Uterus (tissue), 2 donors: ENCODE data around the gene TRAF3IP3.

ENCODE experiments used
- POLR2A ChIP-seq, 2 donors: fragments of 450-650 bp; IDR thresholded peaks; one replicate each; pipeline ENCODE4 v1.6.1; 2016; ENCODE audit warnings: antibody characterized with exemption in 2 of 2, mild to moderate bottlenecking in 1 of 2, moderate library complexity in 1 of 2
- TF ChIP-seq, protein P1 (sequence below), 4 experiments: fragments of 200-600 bp in 2 of 4; fragments of 450-650 bp in 2 of 4; sonication (generic) in 2 of 4; IDR thresholded peaks; one replicate each; pipeline ENCODE4 v1.5.1; 2016 to 2019; ENCODE audit warnings: antibody characterized with exemption in 4 of 4, mild to moderate bottlenecking in 2 of 4, moderate library complexity in 1 of 4

DNA sequence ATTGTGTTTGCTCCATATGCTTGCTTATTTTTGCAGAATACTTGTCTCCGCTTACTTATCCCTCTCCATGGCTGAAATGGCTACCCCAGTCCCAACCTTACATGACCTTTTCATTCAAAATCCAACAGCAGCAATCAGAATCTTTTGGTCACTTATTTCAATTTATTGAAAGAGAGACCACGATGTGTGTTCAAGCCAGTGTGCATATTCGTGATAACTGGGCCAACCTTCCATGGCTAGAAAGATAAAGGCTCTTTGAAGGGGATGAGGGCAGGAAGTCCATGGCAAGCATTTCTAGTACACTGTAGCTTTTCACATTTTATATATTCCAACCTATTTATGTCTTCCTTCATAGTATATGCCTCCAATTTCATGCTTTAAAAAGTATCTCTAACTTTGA lies 28.1 kb upstream of the TRAF3IP3 start:
- TF ChIP-seq, protein P1, sequence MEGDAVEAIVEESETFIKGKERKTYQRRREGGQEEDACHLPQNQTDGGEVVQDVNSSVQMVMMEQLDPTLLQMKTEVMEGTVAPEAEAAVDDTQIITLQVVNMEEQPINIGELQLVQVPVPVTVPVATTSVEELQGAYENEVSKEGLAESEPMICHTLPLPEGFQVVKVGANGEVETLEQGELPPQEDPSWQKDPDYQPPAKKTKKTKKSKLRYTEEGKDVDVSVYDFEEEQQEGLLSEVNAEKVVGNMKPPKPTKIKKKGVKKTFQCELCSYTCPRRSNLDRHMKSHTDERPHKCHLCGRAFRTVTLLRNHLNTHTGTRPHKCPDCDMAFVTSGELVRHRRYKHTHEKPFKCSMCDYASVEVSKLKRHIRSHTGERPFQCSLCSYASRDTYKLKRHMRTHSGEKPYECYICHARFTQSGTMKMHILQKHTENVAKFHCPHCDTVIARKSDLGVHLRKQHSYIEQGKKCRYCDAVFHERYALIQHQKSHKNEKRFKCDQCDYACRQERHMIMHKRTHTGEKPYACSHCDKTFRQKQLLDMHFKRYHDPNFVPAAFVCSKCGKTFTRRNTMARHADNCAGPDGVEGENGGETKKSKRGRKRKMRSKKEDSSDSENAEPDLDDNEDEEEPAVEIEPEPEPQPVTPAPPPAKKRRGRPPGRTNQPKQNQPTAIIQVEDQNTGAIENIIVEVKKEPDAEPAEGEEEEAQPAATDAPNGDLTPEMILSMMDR (IDR thresholded peaks at IDR 0.05): no peak
- TF ChIP-seq POLR2A (IDR thresholded peaks at IDR 0.05): no peak
